Ramos (cell line): Measurements from ENCODE around the gene FAM110A.
"Not testable (repeated sequence)": the region's sequence is repeated elsewhere in the genome, so short reads cannot be mapped to it uniquely, and the experiment has no call there.

ENCODE experiments used
- in situ Hi-C: fragments of 300-500 bp; cut with MboI; formaldehyde crosslinking; loops from one replicate; pipeline ENCODE4 v1.14.3; 2022; ENCODE audit warnings: low sequenced_read_pairs; ENCODE audit not compliant: unreplicated experiment

Gene FAM110A

DNA sequence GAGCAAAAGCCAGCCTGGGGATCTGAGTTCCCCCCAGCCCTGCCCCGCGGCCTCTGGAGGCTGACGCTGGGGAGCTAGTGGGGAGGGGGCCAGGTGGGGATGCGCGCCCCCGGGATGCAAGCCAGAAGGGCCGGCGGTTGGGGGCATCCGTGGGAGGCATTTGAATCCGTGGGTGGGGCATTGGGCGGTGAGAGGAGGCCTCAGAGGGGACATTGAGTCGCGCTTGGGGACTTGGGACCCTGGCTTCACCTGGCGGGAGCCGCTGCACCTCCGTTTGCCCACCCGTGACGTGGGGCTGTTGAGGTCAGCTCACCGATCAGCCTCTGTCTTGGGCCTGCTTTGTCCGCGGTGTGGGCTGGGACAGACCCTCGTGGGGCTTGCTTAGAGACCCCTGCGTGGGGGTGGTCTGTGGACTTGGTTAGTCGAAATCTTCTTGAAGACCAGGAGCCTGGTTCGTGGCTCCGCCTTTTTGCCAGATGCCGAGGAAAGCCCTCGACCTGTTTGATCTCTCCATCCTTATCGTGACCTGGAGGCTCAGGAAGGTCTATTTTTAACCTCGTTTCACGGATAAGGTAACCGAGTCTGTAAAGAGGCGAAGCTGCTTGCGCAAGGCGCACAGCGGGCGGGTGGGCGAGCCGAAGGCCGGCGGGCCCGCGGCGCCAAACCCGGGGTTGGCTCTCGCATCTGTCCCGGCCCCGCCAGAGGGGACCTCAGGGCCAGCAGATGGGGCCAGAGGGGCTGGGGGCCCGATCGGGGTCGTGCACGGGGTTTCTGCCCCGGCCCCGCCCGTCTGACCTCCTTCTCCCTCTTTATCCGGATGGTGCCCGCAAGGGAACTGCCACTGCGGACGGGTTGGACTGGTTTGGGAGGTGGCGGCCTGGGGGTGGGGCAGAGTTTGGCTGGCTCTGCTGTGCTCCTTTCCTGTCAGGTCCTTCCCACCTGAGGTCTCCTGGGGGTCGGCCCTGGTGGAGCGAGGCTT, 8.3 kb downstream of the FAM110A start:
- in situ Hi-C loops: no loop called here

DNA sequence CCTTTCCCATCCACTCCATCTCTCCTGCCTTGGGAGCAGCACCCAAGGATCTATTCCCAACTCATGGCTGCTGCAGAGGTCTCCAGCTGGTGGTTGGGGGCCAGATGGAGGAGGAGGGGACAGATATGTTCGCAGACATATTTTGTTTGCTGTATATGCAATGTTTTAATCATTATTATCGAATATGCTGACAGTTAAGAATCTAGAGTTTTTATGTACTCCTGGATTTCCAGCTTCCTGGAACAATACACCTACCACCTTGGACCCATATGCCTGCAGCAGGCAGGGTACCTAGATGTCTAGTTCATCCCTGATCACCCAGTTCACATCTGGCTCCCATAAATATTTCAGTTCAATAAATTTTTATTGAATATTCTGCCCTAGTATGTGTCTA, 9.0 kb downstream of the FAM110A start:
- in situ Hi-C loops: no loop called here

- in situ Hi-C loops: no loop called here
Measured at GRCh38 chr20:843912-844311, 10.4 kb downstream of the FAM110A start.

- in situ Hi-C loops: no loop called here
Measured at GRCh38 chr20:844473-845225, 11.1 kb downstream of the FAM110A start.

DNA sequence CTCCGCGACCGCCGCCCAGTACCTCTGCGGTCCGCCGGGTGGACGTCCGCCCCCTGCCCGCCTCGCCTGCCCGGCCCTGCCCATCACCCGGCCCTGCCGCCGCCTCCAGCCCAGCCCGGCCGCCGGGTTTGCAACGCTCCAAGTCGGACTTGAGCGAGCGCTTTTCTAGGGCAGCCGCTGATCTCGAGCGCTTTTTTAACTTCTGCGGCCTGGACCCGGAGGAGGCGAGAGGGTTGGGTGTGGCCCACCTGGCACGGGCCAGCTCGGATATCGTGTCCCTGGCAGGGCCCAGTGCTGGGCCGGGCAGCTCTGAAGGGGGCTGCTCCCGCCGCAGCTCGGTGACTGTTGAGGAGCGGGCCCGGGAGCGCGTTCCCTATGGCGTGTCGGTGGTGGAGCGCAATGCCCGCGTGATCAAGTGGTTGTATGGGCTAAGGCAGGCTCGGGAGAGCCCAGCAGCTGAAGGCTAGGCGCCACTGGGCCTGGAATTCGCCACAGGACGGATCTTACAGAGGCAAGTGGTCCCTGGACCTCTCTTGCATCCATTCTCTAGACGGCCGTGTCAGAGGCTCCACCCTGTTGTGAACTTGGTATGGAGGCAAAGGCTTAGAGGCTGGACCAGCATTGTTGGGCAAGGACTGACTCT, 11.8 kb downstream of the FAM110A start:
- in situ Hi-C loops: no loop called here

DNA sequence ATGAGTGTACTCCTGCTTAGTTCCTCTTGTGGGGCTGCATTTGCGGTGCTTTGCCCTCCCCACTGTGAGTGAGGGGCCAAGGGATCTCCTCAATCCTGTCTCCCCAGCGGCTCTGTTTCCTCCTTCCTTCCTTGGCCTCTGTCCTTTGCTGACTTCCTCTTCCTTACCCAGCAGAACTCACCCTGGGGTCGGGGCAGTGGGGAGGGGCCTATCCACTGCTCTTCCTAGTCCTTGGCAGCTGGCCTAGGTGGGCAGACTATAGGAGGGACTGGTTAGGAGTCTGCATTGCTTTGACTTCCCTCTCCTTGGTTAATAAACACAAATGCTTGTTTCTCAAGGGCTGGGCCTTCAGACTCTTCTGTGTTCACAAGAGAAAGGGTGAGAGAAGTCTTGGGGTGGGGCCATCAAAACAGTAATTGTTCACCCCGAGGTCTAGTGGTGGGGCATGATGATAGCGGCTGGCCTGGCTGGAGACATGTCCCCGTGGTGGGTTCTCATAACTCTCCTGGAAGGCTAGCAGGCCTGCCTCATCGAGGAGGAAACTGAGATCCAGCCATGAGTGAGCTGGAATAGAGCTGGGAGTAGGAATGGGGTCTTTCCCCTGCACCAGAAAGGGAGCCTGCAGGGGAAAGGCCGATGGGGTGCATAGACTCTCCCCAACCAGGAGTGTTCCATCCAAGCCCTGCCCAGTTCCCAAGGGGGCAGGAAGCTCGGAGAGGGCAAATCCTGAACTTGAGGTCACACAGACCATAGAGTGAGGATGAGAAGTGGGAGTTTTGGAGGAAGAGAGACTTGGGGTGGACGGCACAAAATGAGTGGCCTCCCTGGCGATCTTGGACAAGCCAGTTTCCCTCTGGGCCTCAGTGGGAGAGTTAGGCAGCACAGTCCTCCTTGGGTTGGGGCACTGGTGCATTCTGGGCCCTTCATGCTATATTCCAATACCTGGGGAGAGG, 12.7 kb downstream of the FAM110A start:
- in situ Hi-C loops: no loop called here

DNA sequence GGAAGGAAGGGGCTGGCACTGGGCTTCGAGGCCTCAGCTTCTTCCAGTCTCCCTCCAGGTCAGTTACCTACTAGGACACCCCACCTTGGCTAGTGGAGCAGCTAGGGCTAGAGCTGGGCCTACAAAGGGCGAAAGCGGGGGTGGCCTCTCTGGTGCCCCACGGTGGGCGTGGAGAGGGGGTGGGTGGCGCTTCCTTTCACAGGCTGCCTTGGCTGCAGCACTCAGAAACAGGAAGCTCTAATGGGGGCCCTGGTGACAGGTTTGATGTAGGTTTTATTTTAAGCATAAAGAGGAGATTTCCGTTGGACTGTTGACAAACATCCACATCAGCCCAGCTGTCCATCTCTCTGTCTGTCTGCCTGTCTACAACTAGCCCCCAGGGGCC, 13.4 kb downstream of the FAM110A start:
- in situ Hi-C loops: no loop called here

- in situ Hi-C loops: no loop called here
Measured at GRCh38 chr20:848193-848592, 14.7 kb downstream of the FAM110A start.

DNA sequence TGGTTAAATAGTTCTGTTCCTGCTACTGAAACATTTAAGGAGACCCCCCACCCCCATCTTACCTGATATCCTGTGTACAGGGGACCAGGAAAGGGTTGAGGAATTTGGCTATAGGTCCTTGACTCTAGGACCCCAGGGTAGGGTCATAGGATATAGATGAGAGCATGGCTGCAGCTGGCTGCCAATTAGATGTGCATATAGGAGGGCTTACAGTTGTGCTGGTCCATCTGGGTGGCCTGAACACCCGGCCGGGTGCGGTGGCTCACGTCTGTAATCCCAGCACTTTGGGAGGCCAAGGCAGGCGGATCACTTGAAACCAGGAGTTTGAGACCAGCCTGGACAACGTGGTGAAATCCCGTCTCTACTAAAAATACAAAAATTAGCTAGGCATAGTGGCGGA, 15.2 kb downstream of the FAM110A start:
- in situ Hi-C loops: not testable (repeated sequence)

DNA sequence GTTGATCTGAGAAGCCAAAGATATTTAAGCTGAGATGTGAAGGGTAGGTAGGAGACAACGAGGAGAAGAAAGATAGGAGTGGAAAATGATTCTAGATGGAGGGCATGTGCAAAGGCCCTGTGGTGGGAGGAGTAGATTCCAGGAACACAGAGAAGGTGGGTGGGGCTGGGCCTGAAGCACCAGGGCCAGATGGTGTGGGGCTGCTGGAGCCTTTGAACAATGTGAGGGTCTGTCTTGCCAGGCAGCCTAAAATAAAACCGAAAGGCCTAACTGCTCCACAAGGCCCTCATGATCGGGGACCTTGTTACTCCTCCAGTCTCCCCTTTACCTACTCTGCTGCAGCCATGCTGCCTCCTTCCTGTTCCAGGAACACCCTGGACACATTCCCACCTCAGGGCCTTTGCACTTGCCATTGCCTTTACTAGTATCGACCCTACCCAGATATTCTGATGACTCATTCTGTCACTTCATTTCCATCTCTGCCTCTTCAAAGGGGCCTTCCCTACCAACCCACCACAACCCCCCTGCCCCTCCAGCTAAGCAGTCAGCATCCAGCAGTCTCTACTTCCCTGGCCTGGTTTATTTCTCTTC, 20.0 kb downstream of the FAM110A start:
- in situ Hi-C loops: no loop called here

GRCh38 chr20:854601-855000, 21.1 kb downstream of the FAM110A start:
- in situ Hi-C loops: no loop called here

GRCh38 chr20:855466-856360, 22.2 kb downstream of the FAM110A start:
- in situ Hi-C loops: no loop called here

DNA sequence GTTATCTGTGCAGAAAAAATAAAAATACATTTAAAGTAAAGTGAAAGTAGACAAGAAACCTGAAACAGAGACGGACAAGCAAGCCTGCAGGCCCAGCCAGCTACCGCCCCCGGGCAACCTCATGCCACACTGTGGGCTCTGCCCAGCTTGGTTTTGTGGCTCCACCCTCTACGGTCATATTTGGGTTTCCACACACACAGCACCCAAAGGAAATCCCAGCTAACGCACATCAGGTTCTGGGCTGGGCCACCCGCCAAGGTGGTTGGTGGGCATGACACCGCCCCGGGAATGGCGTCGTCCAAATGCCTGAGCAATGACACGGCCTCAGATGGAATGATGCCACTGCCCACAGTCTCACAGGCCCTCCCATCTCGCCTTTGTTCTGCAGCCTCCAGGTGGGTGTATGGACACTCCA, 22.9 kb downstream of the FAM110A start:
- in situ Hi-C loops: no loop called here

- in situ Hi-C loops: no loop called here
Measured at GRCh38 chr20:858011-858410, 24.5 kb downstream of the FAM110A start.

- in situ Hi-C loops: no loop called here
Measured at GRCh38 chr20:859751-860231, 26.3 kb downstream of the FAM110A start.

- in situ Hi-C loops: no loop called here
Measured at GRCh38 chr20:860891-861290, 27.4 kb downstream of the FAM110A start.

GRCh38 chr20:865440-865839, 31.9 kb downstream of the FAM110A start:
- in situ Hi-C loops: no loop called here

DNA sequence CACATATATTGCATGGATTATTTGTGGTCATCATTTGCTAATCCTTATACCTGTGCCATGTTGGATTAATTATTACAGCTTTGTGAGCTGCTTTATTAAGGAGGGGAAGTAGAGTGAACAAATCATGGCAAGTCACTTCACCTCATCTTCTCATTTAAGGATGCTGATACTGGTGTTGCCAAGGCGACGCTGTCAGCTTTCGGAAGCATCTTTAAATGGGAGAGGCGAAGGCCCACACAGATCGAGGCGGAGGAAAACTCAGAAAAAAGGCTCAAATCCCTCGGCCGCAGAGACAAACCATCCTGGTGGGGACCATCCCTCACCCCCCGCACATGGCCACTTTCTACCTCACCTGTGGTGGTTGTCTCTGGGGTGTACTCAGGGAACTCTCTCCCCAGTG, 34.8 kb downstream of the FAM110A start:
- in situ Hi-C loops: no loop called here
